Activated CD4-positive, alpha-beta T cell treated with anti-CD3 and anti-CD28 coated beads, Interleukin-2, amount 10 ng/mL, durations not matched to agents 24 days and 14 days (primary cell): ENCODE results near the gene BCAP31. TPM values are rescaled to one million over a fixed set of nuclear protein-coding genes. Genes with fewer than 3 reads are reported as not detected.

Experiments
- DNase-seq: peaks from one replicate; pipeline ENCODE4 v3.0.0; 2022
- H3K27ac Mint-ChIP-seq: one replicate; pipeline ENCODE4 v1.8.0; 2022; ENCODE audit warnings: mild to moderate bottlenecking, mixed read lengths
- H3K27me3 Mint-ChIP-seq: one replicate; pipeline ENCODE4 v1.8.0; 2022; ENCODE audit warnings: mixed read lengths
- H3K36me3 Mint-ChIP-seq: one replicate; pipeline ENCODE4 v1.8.0; 2022; ENCODE audit warnings: low read depth, mild to moderate bottlenecking, mixed read lengths
- H3K4me1 Mint-ChIP-seq: one replicate; pipeline ENCODE4 v1.8.0; 2021; ENCODE audit warnings: mixed read lengths
- H3K4me3 Mint-ChIP-seq: one replicate; pipeline ENCODE4 v1.8.0; 2022; ENCODE audit warnings: mild to moderate bottlenecking, moderate library complexity, mixed read lengths
- H3K9me3 Mint-ChIP-seq: one replicate; pipeline ENCODE4 v1.8.0; 2021; ENCODE audit warnings: mixed read lengths
- intact Hi-C: fragments of 100-400 bp; cut with micrococcal nuclease; formaldehyde crosslinking; loops from one replicate; pipeline ENCODE4 v1.15.1; 2023
- total RNA-seq: library from RNA; stranded (reverse); gene quantifications from 2 replicates; pipeline ENCODE4 v1.2.3, GENCODE V29; 2022

The BCAP31 gene
- total RNA-seq, 1 donor from 2014 or later = 157 TPM

DNA sequence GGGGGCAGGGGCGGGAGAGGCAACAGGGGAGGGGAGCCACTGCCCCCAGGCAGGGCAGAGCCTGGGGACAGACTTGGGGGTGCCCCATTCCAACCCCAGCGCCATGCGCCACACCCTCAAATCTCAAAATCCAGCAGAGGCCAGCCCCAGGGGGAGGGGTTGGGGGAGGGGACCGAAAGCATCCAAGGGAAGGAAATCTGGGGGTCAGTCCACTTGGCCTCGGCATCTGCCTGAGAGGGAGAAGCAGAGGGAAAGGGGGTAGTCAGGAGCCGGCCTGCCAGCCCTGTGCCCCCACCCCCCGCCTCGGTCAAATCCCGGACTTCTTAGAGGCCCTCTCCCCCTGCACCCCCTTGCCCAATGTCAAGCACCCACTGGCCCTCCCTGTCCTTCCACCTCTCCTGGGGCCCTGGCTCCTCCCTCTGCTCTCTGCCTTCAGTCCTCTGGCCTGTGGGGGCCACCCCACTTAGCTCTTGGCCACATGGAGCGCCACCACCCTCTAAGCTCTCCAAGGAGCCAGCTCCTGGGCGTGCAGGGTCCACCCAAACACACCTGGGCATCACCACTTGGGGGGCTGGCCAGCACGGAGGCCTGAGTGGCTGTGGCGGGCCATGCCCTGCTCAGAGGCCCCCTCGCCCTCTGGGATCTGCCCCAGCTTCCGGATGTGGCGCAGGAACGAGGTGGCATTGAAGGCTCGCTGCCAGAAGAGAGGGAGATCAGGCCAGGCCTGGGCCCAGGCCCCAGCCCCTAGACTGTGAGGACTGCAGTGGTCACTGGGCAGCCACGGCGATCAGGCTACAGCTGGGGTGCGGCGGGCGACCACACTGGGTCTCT is 54.1 kb downstream of the BCAP31 start:
- no peak overlapping the region for H3K27ac Mint-ChIP-seq
- H3K9me3 Mint-ChIP-seq = no peaks in the 10 kb centered on the region
- no peaks in the 10 kb centered on the region for H3K36me3 Mint-ChIP-seq
- intact Hi-C loops = loop anchor here (1.0 to 10.0 kb wide), 5 partner anchors 58 to 728 kb away; no protein-coding TSS in a partner anchor
- peaks cover 10% of the 10 kb centered on the region for H3K4me1 Mint-ChIP-seq
- H3K4me3 Mint-ChIP-seq = no peak overlapping the region
- no peak for DNase-seq
- H3K27me3 Mint-ChIP-seq = peaks cover 24% of the 10 kb centered on the region

DNA sequence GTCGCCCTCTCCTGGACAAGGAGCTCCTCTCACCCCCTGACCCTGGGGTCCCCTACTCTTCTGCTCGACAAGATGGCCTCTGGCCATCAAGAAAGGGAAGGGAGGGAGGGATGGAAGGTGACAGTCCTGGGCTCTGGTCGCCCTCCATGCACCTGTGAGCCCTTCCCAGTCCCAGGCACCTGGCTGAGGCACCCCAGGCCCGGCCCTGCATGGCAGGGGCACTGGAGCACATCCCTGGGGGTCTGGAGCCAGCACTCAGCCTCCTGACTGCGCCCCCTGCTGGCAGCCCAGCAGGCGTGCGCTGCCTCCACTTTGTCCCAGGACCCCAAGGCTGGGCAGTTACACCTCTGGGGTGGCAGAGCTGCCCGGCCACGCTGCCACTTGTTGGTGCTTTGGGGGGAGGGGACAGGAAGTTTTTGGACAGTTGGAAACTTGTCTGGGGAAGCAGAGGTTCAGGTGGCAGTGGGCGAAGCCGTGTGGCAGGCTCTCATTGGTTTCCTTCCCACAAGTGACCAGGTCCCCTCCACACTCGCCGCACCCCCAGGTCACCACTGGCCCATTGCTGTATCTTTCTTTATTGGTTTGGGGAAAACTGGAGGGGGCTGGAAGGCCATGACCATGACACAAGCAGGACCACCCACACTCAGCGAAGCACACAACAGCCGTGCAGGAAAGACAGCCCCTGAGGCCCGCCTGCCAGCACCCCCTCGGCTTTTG is 54.9 kb downstream of the BCAP31 start:
- H3K4me3 Mint-ChIP-seq = no peak overlapping the region
- intact Hi-C loops = loop anchor here (1.0 to 10.0 kb wide), 5 partner anchors 57 to 727 kb away; no protein-coding TSS in a partner anchor
- H3K4me1 Mint-ChIP-seq = peaks cover 10% of the 10 kb centered on the region
- H3K36me3 Mint-ChIP-seq = no peaks in the 10 kb centered on the region
- no peak overlapping the region for H3K27ac Mint-ChIP-seq
- peak; percentile 81 for DNase-seq
- no peaks in the 10 kb centered on the region for H3K9me3 Mint-ChIP-seq
- peaks cover 21% of the 10 kb centered on the region for H3K27me3 Mint-ChIP-seq

DNA sequence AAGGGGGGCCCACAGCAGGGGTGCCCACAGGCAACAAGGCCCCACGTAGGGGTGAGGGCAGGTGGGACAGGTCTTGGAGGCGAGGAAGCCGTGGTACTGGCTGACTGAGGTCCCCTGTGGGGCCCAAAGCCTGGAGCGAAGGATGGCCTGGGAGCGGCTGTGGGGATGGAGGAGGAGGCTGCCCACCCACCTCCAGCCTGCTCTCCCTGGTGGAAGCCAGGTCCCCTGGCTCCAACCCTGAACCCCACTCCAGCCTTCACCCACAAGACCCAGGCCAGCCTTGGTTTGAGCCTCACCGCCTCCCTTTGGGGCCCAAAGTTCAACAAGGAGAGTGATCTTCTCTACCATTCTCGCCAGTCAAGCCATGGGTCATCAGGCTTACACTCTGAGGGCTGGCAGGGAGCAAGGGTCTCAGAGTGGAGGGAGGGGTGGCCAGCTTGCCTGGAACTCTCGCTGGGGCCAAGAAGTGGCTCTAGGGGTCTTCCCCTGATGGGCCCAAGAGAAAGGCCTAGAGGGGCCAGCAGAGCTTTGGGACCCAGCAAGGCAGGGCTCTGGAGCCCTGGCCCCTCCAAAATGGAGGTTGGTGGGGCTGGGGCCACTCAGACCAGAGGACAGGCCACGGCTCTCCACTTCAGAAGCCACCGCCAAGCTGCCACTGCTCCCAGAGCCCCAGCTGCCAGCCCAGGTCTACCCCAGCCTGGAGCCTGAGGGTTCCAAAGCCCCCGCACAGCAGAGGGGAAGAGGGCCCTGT is 55.6 kb downstream of the BCAP31 start:
- peaks cover 9% of the 10 kb centered on the region for H3K4me1 Mint-ChIP-seq
- H3K4me3 Mint-ChIP-seq = no peak overlapping the region
- peaks cover 18% of the 10 kb centered on the region for H3K27me3 Mint-ChIP-seq
- H3K27ac Mint-ChIP-seq = no peak overlapping the region
- intact Hi-C loops = loop anchor here (1.0 to 10.0 kb wide), 6 partner anchors 56 to 726 kb away; no protein-coding TSS in a partner anchor
- H3K9me3 Mint-ChIP-seq = no peaks in the 10 kb centered on the region
- no peaks in the 10 kb centered on the region for H3K36me3 Mint-ChIP-seq
- no peak for DNase-seq

DNA sequence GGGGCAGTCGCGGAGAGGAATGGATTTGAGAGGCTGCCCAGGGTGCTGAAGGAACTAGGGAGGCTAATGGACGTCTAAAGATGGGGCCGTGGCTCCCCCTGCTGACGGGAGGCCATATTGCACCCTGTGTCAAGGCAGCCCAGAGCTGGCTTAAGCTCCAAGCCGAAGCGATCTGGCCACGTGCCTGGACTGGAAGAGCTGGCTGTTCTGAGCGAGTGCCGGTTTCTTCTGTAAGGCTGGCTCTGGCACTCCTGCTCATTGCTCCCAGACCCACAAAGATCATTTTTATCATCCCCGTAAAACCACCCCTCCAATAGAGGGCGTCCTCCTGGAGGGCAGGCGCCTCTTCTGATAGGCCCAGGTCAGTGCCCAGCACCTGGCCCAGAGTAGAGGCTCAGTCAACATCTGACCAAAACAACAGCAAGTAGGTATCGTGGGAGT is 56.2 kb downstream of the BCAP31 start:
- Mint-ChIP-seq H3K4me1 (peaks cover 9% of the 10 kb centered on the region), H3K4me3 (peak overlapping the region; percentile 84), H3K27ac (peak overlapping the region; percentile 53), H3K9me3 (no peaks in the 10 kb centered on the region), H3K36me3 (no peaks in the 10 kb centered on the region), H3K27me3 (peaks cover 16% of the 10 kb centered on the region)
- peak; percentile 92 for DNase-seq
- intact Hi-C loops = loop anchor here (1.0 to 10.0 kb wide), 5 partner anchors 56 to 726 kb away; no protein-coding TSS in a partner anchor

DNA sequence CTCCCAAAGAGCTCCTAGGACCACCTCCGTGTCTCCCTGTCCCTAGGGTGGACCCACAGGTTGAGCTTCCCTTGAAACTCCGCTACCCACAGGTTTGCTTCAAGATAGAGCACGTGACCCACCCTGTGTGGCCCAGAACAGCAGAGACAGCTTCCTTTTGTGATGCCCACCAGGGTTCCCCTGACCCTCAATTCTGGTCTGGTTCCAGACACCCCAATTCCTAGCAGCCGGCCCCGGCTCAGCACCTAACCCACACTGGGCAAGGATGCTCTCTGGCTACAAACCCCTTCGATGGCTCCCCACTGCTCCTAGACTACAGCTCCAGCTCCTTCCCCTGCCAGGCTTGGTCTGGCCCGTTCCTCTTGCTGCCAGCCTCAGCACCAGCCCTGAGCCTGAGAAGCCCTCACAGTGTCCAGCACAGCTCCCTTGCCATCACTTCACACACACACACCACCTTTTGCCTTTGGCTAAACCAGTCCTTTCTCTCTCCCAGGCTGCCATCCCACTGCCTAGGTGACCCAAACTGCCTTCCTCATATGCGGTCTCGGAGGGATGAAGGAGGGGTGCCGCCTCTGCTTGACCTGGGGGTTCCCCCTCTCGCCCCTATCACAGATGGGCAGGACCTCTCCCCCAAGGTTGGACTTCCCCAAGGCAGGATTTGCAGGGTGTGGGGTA is 56.8 kb downstream of the BCAP31 start:
- no peak for DNase-seq
- peak overlapping the region; percentile 53 for H3K27ac Mint-ChIP-seq
- intact Hi-C loops = loop anchor here (5.0 to 10.0 kb wide), 4 partner anchors 55 to 725 kb away; no protein-coding TSS in a partner anchor
- peak overlapping the region; percentile 84 for H3K4me3 Mint-ChIP-seq
- no peaks in the 10 kb centered on the region for H3K9me3 Mint-ChIP-seq
- peaks cover 9% of the 10 kb centered on the region for H3K4me1 Mint-ChIP-seq
- no peaks in the 10 kb centered on the region for H3K36me3 Mint-ChIP-seq
- H3K27me3 Mint-ChIP-seq = peaks cover 16% of the 10 kb centered on the region

DNA sequence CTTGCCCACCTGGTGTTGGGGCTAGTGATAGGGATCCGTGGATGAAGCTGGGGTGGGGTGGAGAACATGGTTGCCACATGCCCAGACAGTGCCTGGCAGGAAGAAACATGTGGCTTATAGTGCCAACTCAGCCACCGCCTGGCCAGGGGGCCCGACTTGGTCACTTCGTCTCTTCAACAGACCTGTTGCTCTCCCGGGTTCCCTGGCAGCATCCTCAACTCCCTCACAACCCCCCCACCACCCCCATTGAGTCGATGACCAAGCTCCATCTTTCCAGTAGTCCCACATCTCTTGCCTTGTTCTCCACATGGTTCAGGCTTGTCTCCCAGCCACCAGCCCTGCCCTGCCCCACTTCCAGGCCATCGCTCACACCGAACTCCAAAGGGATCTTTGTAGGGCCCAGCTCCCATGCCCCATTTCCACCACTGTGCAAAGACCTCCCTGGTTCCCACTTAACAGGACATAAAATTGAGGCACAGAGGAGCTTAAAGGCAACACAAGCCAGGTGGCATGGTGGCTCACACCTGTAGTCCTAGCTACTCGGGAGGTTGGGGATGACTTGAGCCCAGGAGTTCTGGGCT is 58.4 kb downstream of the BCAP31 start:
- no peak overlapping the region for H3K4me3 Mint-ChIP-seq
- no peaks in the 10 kb centered on the region for H3K36me3 Mint-ChIP-seq
- intact Hi-C loops = loop anchor here (5.0 to 10.0 kb wide), 4 partner anchors 54 to 724 kb away; no protein-coding TSS in a partner anchor
- peaks cover 9% of the 10 kb centered on the region for H3K4me1 Mint-ChIP-seq
- DNase-seq = no peak
- H3K27me3 Mint-ChIP-seq = peaks cover 27% of the 10 kb centered on the region
- H3K27ac Mint-ChIP-seq = no peak overlapping the region
- no peaks in the 10 kb centered on the region for H3K9me3 Mint-ChIP-seq

DNA sequence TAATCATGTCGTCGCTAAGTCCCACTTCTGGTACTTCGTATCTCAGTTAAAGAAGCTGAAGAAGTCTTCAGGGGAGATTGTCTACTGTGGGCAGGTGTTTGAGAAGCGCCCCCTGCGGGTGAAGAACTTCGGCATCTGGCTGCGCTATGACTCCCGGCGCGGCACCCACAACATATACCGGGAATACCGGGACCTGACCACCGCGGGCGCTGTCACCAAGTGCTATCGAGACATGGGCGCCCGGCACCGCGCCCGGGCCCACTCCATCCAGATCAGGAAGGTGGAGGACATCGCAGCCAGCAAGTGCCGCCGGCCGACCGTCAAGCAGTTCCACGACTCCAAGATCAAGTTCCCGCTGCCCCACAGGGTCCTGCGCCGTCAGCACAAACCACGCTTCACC is 61.9 kb downstream of the BCAP31 start:
- Mint-ChIP-seq H3K4me1 (no peaks in the 10 kb centered on the region), H3K4me3 (peak overlapping the region; percentile 67), H3K27ac (no peak overlapping the region), H3K9me3 (no peaks in the 10 kb centered on the region), H3K27me3 (peaks cover 38% of the 10 kb centered on the region), H3K36me3 (no peaks in the 10 kb centered on the region)
- DNase-seq = peak; percentile 84
- intact Hi-C loops = loop anchor here (2.0 to 10.0 kb wide), 2 partner anchors 15 to 627 kb away; partner anchors contain the start of gene DUSP9

DNA sequence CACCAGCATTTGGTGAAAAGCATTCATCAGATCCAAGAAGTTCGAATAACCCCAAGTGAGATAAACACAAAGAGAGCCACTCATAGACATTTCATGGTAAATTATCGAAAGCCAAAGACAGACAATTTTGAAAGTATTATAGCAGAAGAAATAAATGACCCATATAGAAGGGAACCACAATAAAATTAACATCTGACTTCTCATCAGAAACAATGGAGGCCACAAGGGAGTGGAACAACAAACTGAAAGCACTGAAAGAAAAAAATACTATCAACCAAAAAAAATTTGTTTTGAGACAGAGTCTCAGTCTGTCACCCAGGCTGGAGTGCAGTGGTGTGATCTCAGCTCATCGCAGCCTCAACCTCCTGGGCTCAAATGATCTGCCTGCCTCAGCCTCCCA is 64.9 kb downstream of the BCAP31 start:
- Mint-ChIP-seq H3K27me3 (peaks cover 27% of the 10 kb centered on the region), H3K4me3 (no peak overlapping the region), H3K36me3 (no peaks in the 10 kb centered on the region), H3K27ac (no peak overlapping the region), H3K4me1 (no peaks in the 10 kb centered on the region), H3K9me3 (no peaks in the 10 kb centered on the region)
- intact Hi-C loops = no loop called here
- DNase-seq = no peak

DNA sequence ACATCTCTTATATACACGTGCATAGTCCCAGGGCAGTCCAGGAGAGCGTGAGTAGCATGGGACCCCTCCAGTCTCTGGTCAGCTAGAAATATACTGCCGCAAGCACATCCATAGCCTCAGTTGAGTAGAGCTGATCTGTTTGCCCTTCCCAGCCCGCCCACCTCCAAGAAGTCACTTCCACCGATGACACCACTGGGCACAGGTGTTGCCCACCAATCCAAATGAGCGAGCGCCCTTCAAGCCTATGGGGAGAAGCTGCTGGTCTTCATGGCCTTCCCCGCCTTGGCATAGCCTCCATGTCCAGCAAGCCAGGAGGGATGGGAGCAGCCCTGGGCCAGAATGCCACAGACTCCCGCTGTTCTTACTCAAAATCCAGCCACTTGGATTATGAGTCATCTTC is 67.0 kb downstream of the BCAP31 start:
- no peaks in the 10 kb centered on the region for H3K4me1 Mint-ChIP-seq
- H3K36me3 Mint-ChIP-seq = no peaks in the 10 kb centered on the region
- intact Hi-C loops = no loop called here
- no peak overlapping the region for H3K27ac Mint-ChIP-seq
- H3K4me3 Mint-ChIP-seq = no peak overlapping the region
- DNase-seq = no peak
- H3K27me3 Mint-ChIP-seq = peaks cover 22% of the 10 kb centered on the region
- H3K9me3 Mint-ChIP-seq = no peaks in the 10 kb centered on the region

DNA sequence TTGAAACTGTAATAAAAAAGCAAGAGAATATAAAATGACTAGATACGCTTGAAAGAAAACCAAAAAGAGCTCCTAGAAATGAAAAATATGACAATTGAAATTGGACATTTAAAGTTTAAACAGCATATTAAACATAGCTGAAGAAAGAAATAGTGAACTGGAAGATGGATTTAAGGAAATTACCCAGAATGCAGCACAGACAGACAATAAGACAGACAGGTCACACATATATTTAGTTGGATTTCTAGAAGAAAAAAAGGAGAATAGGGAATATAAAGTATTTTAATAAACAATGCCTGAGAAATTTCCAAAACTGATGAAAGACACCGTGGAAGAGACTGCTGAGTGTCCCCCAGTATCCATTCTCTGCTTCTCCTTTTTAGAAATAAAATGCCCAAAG is 70.6 kb downstream of the BCAP31 start:
- no peaks in the 10 kb centered on the region for H3K36me3 Mint-ChIP-seq
- DNase-seq = no peak
- H3K4me1 Mint-ChIP-seq = no peaks in the 10 kb centered on the region
- peaks cover 6% of the 10 kb centered on the region for H3K27me3 Mint-ChIP-seq
- intact Hi-C loops = no loop called here
- no peaks in the 10 kb centered on the region for H3K9me3 Mint-ChIP-seq
- H3K27ac Mint-ChIP-seq = no peak overlapping the region
- H3K4me3 Mint-ChIP-seq = no peak overlapping the region

DNA sequence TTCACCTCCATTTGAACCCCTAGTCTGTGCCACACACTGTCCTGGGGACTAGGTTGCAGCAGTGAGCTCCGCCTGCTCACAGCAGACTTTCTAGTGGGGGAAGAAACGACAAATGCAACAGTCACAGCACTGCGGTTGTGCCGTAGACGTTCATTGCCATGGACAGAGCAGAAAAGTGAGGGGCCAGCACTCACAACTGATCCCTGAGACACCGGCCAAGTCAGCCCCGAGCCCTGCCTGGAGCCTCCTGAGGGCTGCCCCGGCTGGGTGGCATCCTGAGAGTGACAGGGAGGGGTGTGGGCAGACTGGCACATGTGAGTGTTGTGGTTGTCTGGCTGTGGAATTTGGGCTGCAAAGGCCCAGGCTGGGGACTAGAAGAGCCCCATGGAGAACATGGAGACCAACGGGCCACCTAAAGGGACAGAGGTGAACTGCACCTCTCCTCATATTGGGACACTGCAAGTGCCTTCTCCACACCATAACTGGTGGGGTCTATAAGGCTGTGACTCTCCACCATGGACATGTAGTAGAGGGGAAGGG is 72.6 kb downstream of the BCAP31 start:
- Mint-ChIP-seq H3K36me3 (no peaks in the 10 kb centered on the region), H3K27ac (no peak overlapping the region), H3K4me3 (no peak overlapping the region), H3K27me3 (peaks cover 11% of the 10 kb centered on the region), H3K9me3 (no peaks in the 10 kb centered on the region), H3K4me1 (peaks cover 2% of the 10 kb centered on the region)
- intact Hi-C loops = no loop called here
- peak; percentile 64 for DNase-seq

DNA sequence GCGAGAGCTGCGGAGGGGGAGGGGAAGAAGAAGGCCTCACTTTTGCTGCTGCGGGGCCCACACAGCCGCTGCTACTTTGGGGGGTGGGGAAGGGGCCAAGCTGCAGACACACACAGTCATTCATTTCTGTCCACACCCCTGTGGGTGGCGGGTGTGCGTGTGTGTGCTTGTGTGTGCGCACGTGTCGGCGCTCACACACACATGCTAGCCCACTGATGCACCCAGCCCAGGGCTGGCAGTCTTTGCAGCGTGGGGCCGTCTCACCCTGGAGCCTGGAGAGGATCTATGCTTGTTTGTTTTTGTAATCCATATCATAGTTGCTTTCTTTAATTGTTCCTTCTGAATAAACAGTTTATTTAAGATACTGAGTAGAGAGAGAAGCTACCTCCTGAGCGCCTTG is 73.2 kb downstream of the BCAP31 start:
- H3K27ac Mint-ChIP-seq = no peak overlapping the region

More for the DNA sequence above, 73.2 kb downstream of the BCAP31 start:
- no peak for DNase-seq
- Mint-ChIP-seq H3K9me3 (no peaks in the 10 kb centered on the region), H3K27me3 (peaks cover 16% of the 10 kb centered on the region), H3K4me1 (peaks cover 2% of the 10 kb centered on the region), H3K4me3 (no peak overlapping the region), H3K36me3 (no peaks in the 10 kb centered on the region)
- intact Hi-C loops = no loop called here
